ENCODE results near the gene RPE65. TPM values are rescaled to one million over a fixed set of nuclear protein-coding genes. Genes with fewer than 3 reads are reported as not detected.

Gene RPE65
- total and polyA plus RNA-seq, 2 of the 4 experiments (the other 2 are of a cell fraction), result under 0.01 TPM; not detected in 1

GRCh38 chr1:68401506-68401905 is 48.2 kb downstream of the RPE65 start:
- POLR2A ChIA-PET (ENCODE audit: unreplicated experiment), result interaction anchor here (0.6 kb wide), 1 partner anchor 19 kb away, joined by 4 read pairs; no protein-coding TSS in a partner anchor
- CTCF ChIA-PET, result interaction anchor here (1.8 kb wide), 1 partner anchor 17 kb away, joined by 4 read pairs; no protein-coding TSS in a partner anchor

More at GRCh38 chr1:68401506-68401905, 48.2 kb downstream of the RPE65 start:
- Histone ChIP-seq H4K20me1 (ENCODE audit: insufficient read depth, low read length) (no peaks in the 10 kb centered on the region), H3K79me1 (ENCODE audit: low read depth in 1 of 2, low read length in 2 of 2) (no peaks in the 10 kb centered on the region), H4K91ac (ENCODE audit: insufficient read depth, low read depth, low read length) (no peak overlapping the region), H2AK5ac (ENCODE audit: low read depth, low read length) (no peak overlapping the region), H3K18ac (ENCODE audit: low read depth, low read length) (no peak overlapping the region), H4K8ac (ENCODE audit: low read depth in 2 of 2, low read length in 2 of 2) (no peak overlapping the region), H3K9ac (ENCODE audit: low read depth, low read length) (no peak overlapping the region), H2BK20ac (ENCODE audit: low read depth, low read length) (no peak overlapping the region), H4K5ac (ENCODE audit: low read depth, low read length) (no peak overlapping the region), H3K9me1 (ENCODE audit: insufficient read depth, low read length) (no peaks in the 10 kb centered on the region), H2BK5ac (ENCODE audit: low read depth, low read length, poor library complexity, severe bottlenecking) (no peak overlapping the region), H3K56ac (ENCODE audit: extremely low read depth, insufficient read depth, low read length) (no peak overlapping the region), H2BK15ac (ENCODE audit: low read depth, low read length) (no peak overlapping the region), H3K23ac (ENCODE audit: low read depth, low read length) (no peak overlapping the region), H3K14ac (replicated peaks; ENCODE audit: low read depth, low read length) (no peak overlapping the region), H3K4me2 (ENCODE audit: low read depth, low read length) (no peak overlapping the region), H2BK120ac (ENCODE audit: low read depth, low read length) (no peak overlapping the region), H3K4me3 (ENCODE audit: insufficient read depth, low read depth, low read length) (no peak overlapping the region), H2AK9ac (replicated peaks; ENCODE audit: low read depth, low read length, poor library complexity) (no peak overlapping the region), H2AFZ (replicated peaks; ENCODE audit: low read length, poor library complexity) (no peak overlapping the region), H3K27ac (ENCODE audit: insufficient read depth, low read length) (no peak overlapping the region), H3K9me3 (ENCODE audit: control insufficient read depth, insufficient read depth, low read length) (no peaks in the 10 kb centered on the region), H3K4ac (ENCODE audit: low read depth, low read length) (no peak overlapping the region), H3K27me3 (ENCODE audit: control insufficient read depth, insufficient read depth, low read length) (no peaks in the 10 kb centered on the region), H3K4me1 (ENCODE audit: control insufficient read depth, insufficient read depth, low read length) (peaks cover 4% of the 10 kb centered on the region; the same call in 1 of the 2 replicates), H3K36me3 (ENCODE audit: control insufficient read depth, insufficient read depth, low read length) (no peaks in the 10 kb centered on the region)
- ATAC-seq (ENCODE audit: low read depth) (no peak), DNase-seq (no peak)
- no CpG with 5 or more reads among the region's 4 CpGs for WGBS, 2 experiments (ENCODE audit: extremely low coverage in 2 of 2, insufficient read length in 1 of 2)
- intact Hi-C loops (cut with micrococcal nuclease) (no loop called here), in situ Hi-C loops (cut with MboI; ENCODE audit: low sequenced_read_pairs) (no loop called here), dilution Hi-C loops (cut with HindIII; ENCODE audit: low sequenced_read_pairs, unreplicated experiment) (no loop called here)
- no TSS peak for BruUV-seq (replicated peaks)
- TF ChIP-seq BHLHE40 (IDR thresholded peaks at IDR 0.05; ENCODE audit: low read depth, low read length), result no peak
- TF ChIP-seq RFX5 (IDR thresholded peaks at IDR 0.05; ENCODE audit: low read depth, low read length), result no peak
- TF ChIP-seq CHD1 (IDR thresholded peaks at IDR 0.05; ENCODE audit: low read depth, low read length), result no peak
- TF ChIP-seq USF2 (IDR thresholded peaks at IDR 0.05; ENCODE audit: low read depth, low read length), result no peak
- no peak for TF ChIP-seq RAD21 (IDR thresholded peaks at IDR 0.05; ENCODE audit: low read length)
- TF ChIP-seq CEBPB (IDR thresholded peaks at IDR 0.05; ENCODE audit: low read depth, low read length), result no peak
- TF ChIP-seq FOS (IDR thresholded peaks at IDR 0.05; ENCODE audit: low read depth, low read length), result no peak
- no peak for TF ChIP-seq POLR2A (IDR thresholded peaks at IDR 0.05; ENCODE audit: low read depth, low read length)
- no peak for TF ChIP-seq SMC3 (IDR thresholded peaks at IDR 0.05; ENCODE audit: low read depth, low read length)
- no peak for TF ChIP-seq MAZ (IDR thresholded peaks at IDR 0.05; ENCODE audit: borderline replicate concordance, low read depth, low read length)
- no peak for TF ChIP-seq ELK1 (IDR thresholded peaks at IDR 0.05; ENCODE audit: borderline replicate concordance, low read depth, low read length)

All from IMR-90 (cell line).